IMR-90 (cell line): ENCODE results near the gene SUSD6. TPM values are rescaled to one million over a fixed set of nuclear protein-coding genes. Genes with fewer than 3 reads are reported as not detected.

Experiments
- ATAC-seq: fragments of 200-7000 bp; cut with Tn5 transposase; 2 replicates; pipeline ENCODE4 v1.9.1; 2020; ENCODE audit warnings: low read depth, mild to moderate bottlenecking, moderate library complexity
- BruUV-seq: library from RNA; stranded (reverse); fragments of 400-500 nt; replicated peaks from 2 replicates; lab custom pipeline; 2021; lab: Mats Ljungman, UMichigan
- CTCF ChIA-PET: fragments of 300-600 bp; formaldehyde crosslinking; extraction: SDS; loops from one replicate; lab custom pipeline; 2021; ENCODE audit warnings: antibody characterized with exemption; lab: Yijun Ruan, JAX
- POLR2A ChIA-PET: fragments of 300-600 bp; sonication (Branson Sonifier 250); formaldehyde crosslinking; loops from one replicate; lab custom pipeline; 2022; ENCODE audit warnings: antibody characterized with exemption; ENCODE audit not compliant: unreplicated experiment; lab: Charles Lee
- DNase-seq: peaks from one replicate; pipeline ENCODE4 v3.0.0; 2013
- H2AFZ ChIP-seq: replicated peaks from 2 replicates; pipeline ENCODE3; 2013; ENCODE audit warnings: low read length, mild to moderate bottlenecking; ENCODE audit not compliant: poor library complexity
- H2AK5ac ChIP-seq: 2 replicates; pipeline ENCODE4 v1.6.1; 2013; ENCODE audit warnings: low read depth, low read length, inconsistent platforms
- H2AK9ac ChIP-seq: replicated peaks from 2 replicates; pipeline ENCODE3; 2013; ENCODE audit warnings: mild to moderate bottlenecking, low read depth, low read length, moderate library complexity; ENCODE audit not compliant: poor library complexity
- H2BK120ac ChIP-seq: 2 replicates; pipeline ENCODE4 v1.6.1; 2013; ENCODE audit warnings: low read depth, low read length, inconsistent platforms
- H2BK15ac ChIP-seq: 3 replicates; pipeline ENCODE4 v1.6.1; 2013; ENCODE audit warnings: low read depth, low read length, inconsistent platforms
- H2BK20ac ChIP-seq: 2 replicates; pipeline ENCODE4 v1.6.1; 2013; ENCODE audit warnings: low read depth, mild to moderate bottlenecking, inconsistent platforms, low read length, moderate library complexity
- H2BK5ac ChIP-seq: 2 replicates; pipeline ENCODE4 v1.6.1; 2013; ENCODE audit warnings: mild to moderate bottlenecking, low read depth, low read length, inconsistent platforms; ENCODE audit not compliant: poor library complexity, severe bottlenecking
- H3K14ac ChIP-seq: replicated peaks from 2 replicates; pipeline ENCODE4 v1.6.1; 2013; ENCODE audit warnings: low read depth, low read length, inconsistent platforms
- H3K18ac ChIP-seq: 2 replicates; pipeline ENCODE4 v1.6.1; 2013; ENCODE audit warnings: low read depth, low read length, control low read depth
- H3K23ac ChIP-seq: 2 replicates; pipeline ENCODE4 v1.6.1; 2013; ENCODE audit warnings: low read depth, low read length, inconsistent platforms
- H3K27ac ChIP-seq: 2 replicates; pipeline ENCODE4 v1.5.1; 2013; ENCODE audit warnings: mild to moderate bottlenecking, control low read depth, low read length; ENCODE audit not compliant: insufficient read depth
- H3K27me3 ChIP-seq: 2 replicates; pipeline ENCODE4 v1.6.1; 2013; ENCODE audit warnings: low read length; ENCODE audit not compliant: control insufficient read depth, insufficient read depth
- H3K36me3 ChIP-seq: 2 replicates; pipeline ENCODE4 v1.6.1; 2013; ENCODE audit warnings: low read length, mixed read lengths; ENCODE audit not compliant: control insufficient read depth, insufficient read depth
- H3K4ac ChIP-seq: 2 replicates; pipeline ENCODE4 v1.6.1; 2013; ENCODE audit warnings: low read depth, low read length, inconsistent platforms
- H3K4me1 ChIP-seq: 2 replicates; pipeline ENCODE4 v1.6.1; 2013; ENCODE audit warnings: low read length, mixed read lengths; ENCODE audit not compliant: control insufficient read depth, insufficient read depth
- H3K4me2 ChIP-seq: 2 replicates; pipeline ENCODE4 v1.6.1; 2013; ENCODE audit warnings: low read depth, mild to moderate bottlenecking, control low read depth, low read length, moderate library complexity
- H3K4me3 ChIP-seq: 2 replicates; pipeline ENCODE4 v1.5.1; 2013; ENCODE audit warnings: low read depth, mild to moderate bottlenecking, control low read depth, low read length, moderate library complexity; ENCODE audit not compliant: insufficient read depth
- H3K56ac ChIP-seq: 2 replicates; pipeline ENCODE4 v1.6.1; 2013; ENCODE audit warnings: low read length, inconsistent platforms; ENCODE audit not compliant: insufficient read depth; ENCODE audit errors: extremely low read depth
- H3K79me1 ChIP-seq, 2 experiments: 2 replicates each; pipeline ENCODE4 v1.6.1; 2013; ENCODE audit warnings: low read length in 2 of 2, inconsistent platforms in 1 of 2, low read depth in 1 of 2
- H3K9ac ChIP-seq: 2 replicates; pipeline ENCODE4 v1.6.1; 2013; ENCODE audit warnings: low read depth, low read length, control low read depth
- H3K9me1 ChIP-seq: 2 replicates; pipeline ENCODE4 v1.6.1; 2013; ENCODE audit warnings: low read length, inconsistent platforms; ENCODE audit not compliant: insufficient read depth
- H3K9me3 ChIP-seq: 2 replicates; pipeline ENCODE4 v1.6.1; 2013; ENCODE audit warnings: low read length; ENCODE audit not compliant: control insufficient read depth, insufficient read depth
- H4K20me1 ChIP-seq: 2 replicates; pipeline ENCODE4 v1.6.1; 2013; ENCODE audit warnings: low read length, inconsistent platforms; ENCODE audit not compliant: insufficient read depth
- H4K5ac ChIP-seq: 2 replicates; pipeline ENCODE4 v1.6.1; 2013; ENCODE audit warnings: mild to moderate bottlenecking, low read depth, low read length, control low read depth
- H4K8ac ChIP-seq, 2 experiments: 2 replicates each; pipeline ENCODE4 v1.6.1; 2013; ENCODE audit warnings: low read depth in 2 of 2, low read length in 2 of 2, control low read depth in 1 of 2, inconsistent platforms in 1 of 2
- H4K91ac ChIP-seq: 2 replicates; pipeline ENCODE4 v1.6.1; 2013; ENCODE audit warnings: low read depth, low read length, inconsistent platforms; ENCODE audit not compliant: insufficient read depth
- FOS ChIP-seq: fragments of 150-350 bp; IDR thresholded peaks from 2 replicates; pipeline ENCODE4 v1.6.1; 2016; ENCODE audit warnings: low read depth, low read length
- MXI1 ChIP-seq: IDR thresholded peaks from 2 replicates; pipeline ENCODE4 v1.6.1; 2012; ENCODE audit warnings: low read depth, mild to moderate bottlenecking, low read length, moderate library complexity, borderline replicate concordance
- WGBS, 2 experiments: methylation state at CpG; one replicate each; pipeline versions ENCODE4 v1.1.5 to v1.1.7; 2013; ENCODE audit warnings: missing lambda C conversion rate in 2 of 2; ENCODE audit not compliant: insufficient read length in 1 of 2; ENCODE audit errors: extremely low coverage in 2 of 2; 5-methylcytosine and 5-hydroxymethylcytosine counted together
- dilution Hi-C: fragments of 300-500 bp; cut with HindIII; formaldehyde crosslinking; loops from one replicate; pipeline ENCODE4 v1.14.3; 2018; ENCODE audit warnings: low sequenced_read_pairs; ENCODE audit not compliant: unreplicated experiment
- in situ Hi-C: fragments of 300-500 bp; cut with MboI; formaldehyde crosslinking; loops from 3 replicates; pipeline ENCODE4 v1.14.3; 2019; ENCODE audit warnings: low sequenced_read_pairs, inconsistent platforms, mixed read lengths
- intact Hi-C: fragments of 100-400 bp; cut with micrococcal nuclease; formaldehyde crosslinking; loops from 2 replicates; pipeline ENCODE4 v1.10.0; 2022
- polyA plus RNA-seq, 3 experiments: library from polyadenylated mRNA; depleted of rRNA; stranded (reverse); fragments of >200 nt; gene quantifications; 2 replicates each; pipeline ENCODE4 v1.2.3, GENCODE V29; 2012; ENCODE audit warnings: low replicate concordance in 1 of 3
- total RNA-seq: library from RNA; depleted of rRNA; stranded (reverse); fragments of >200 nt; gene quantifications from 2 replicates; pipeline ENCODE4 v1.2.3, GENCODE V29; 2012

Gene SUSD6
- total and polyA plus RNA-seq, 2 of the 4 experiments (the other 2 are of a cell fraction) = 2.3 to 10.1 TPM

- Histone ChIP-seq H3K18ac (no peak overlapping the region), H3K4me3 (no peak overlapping the region), H2BK20ac (no peak overlapping the region), H3K4me1 (no peaks in the 10 kb centered on the region), H4K20me1 (no peaks in the 10 kb centered on the region), H3K27ac (no peak overlapping the region), H3K4ac (0 out of 2 replicates have a peak overlapping the region, but pooled peaks have one; percentile 5), H3K27me3 (peaks cover 8% of the 10 kb centered on the region), H2AK9ac (no peak overlapping the region), H2BK15ac (no peak overlapping the region), H4K91ac (no peak overlapping the region), H3K23ac (no peak overlapping the region), H3K9ac (no peak overlapping the region), H3K56ac (no peak overlapping the region), H2BK120ac (0 out of 2 replicates have a peak overlapping the region, but pooled peaks have one; percentile 2), H3K9me3 (no peaks in the 10 kb centered on the region), H2AFZ (no peak overlapping the region), H2AK5ac (no peak overlapping the region), H3K4me2 (no peak overlapping the region), H3K9me1 (0 out of 2 replicates have a peak, but pooled peaks cover 6% of the 10 kb centered on the region), H4K5ac (no peak overlapping the region), H3K79me1 (no peaks in the 10 kb centered on the region), H3K14ac (no peak overlapping the region), H2BK5ac (no peak overlapping the region), H3K36me3 (no peaks in the 10 kb centered on the region), H4K8ac (no peak overlapping the region)
- no TSS peak for BruUV-seq
- POLR2A ChIA-PET = no interaction called here
- WGBS, 2 experiments = no CpG with 5 or more reads among the region's 1 CpG
- CTCF ChIA-PET = no interaction called here
- DNase-seq (peak; percentile 65), ATAC-seq (peak; percentile 33; the same call in 1 of the 2 replicates)
- dilution Hi-C loops = no loop called here
- intact Hi-C loops = no loop called here
- in situ Hi-C loops = loop anchor here (5.0 to 25.0 kb wide), 2 partner anchors 145 to 430 kb away; no protein-coding TSS in a partner anchor
- TF ChIP-seq MXI1 (no peak), FOS (peak; percentile 53)
Measured at GRCh38 chr14:69582212-69582611, 29.2 kb upstream of the SUSD6 start.
